Smooth muscle cell (in vitro differentiated cells): ENCODE measurements around the gene ABI1. TPM values are rescaled to one million over a fixed set of nuclear protein-coding genes. Genes with fewer than 3 reads are reported as not detected.

Experiments
- DNase-seq: peaks from one replicate; lab custom pipeline; 2025; ENCODE audit not compliant: unreplicated experiment; lab: John Stamatoyannopoulos, UW
- H2AFZ ChIP-seq: fragments of 200-600 bp; sonication (generic); 2 replicates; pipeline ENCODE4 v1.6.0; 2016; ENCODE audit warnings: antibody characterized with exemption, low read depth, mild to moderate bottlenecking
- H3F3A ChIP-seq: fragments of 200-600 bp; sonication (generic); 2 replicates; pipeline ENCODE4 v1.6.0; 2017; ENCODE audit warnings: antibody characterized with exemption, low read depth
- H3K27ac ChIP-seq: fragments of 200-600 bp; sonication (generic); 2 replicates; pipeline ENCODE4 v1.5.1; 2016; ENCODE audit warnings: low read depth, mild to moderate bottlenecking
- H3K27me3 ChIP-seq: fragments of 200-600 bp; sonication (generic); 2 replicates; pipeline ENCODE4 v1.6.1; 2016; ENCODE audit warnings: low read depth, mild to moderate bottlenecking
- H3K36me3 ChIP-seq: fragments of 200-600 bp; sonication (generic); 2 replicates; pipeline ENCODE4 v1.5.1; 2016; ENCODE audit warnings: low read depth
- H3K4me1 ChIP-seq: fragments of 200-600 bp; sonication (generic); 2 replicates; pipeline ENCODE4 v1.5.1; 2016; ENCODE audit warnings: low read depth
- H3K4me2 ChIP-seq: fragments of 200-600 bp; sonication (generic); 2 replicates; pipeline ENCODE4 v1.6.0; 2016; ENCODE audit warnings: mild to moderate bottlenecking
- H3K4me3 ChIP-seq: fragments of 200-600 bp; sonication (generic); 2 replicates; pipeline ENCODE4 v1.5.1; 2016; ENCODE audit warnings: mild to moderate bottlenecking
- H3K79me2 ChIP-seq: fragments of 200-600 bp; sonication (generic); 2 replicates; pipeline ENCODE4 v1.6.0; 2016; ENCODE audit warnings: low read depth, mild to moderate bottlenecking
- H3K9ac ChIP-seq: fragments of 200-600 bp; sonication (generic); 2 replicates; pipeline ENCODE4 v1.6.0; 2016; ENCODE audit warnings: low read depth
- H3K9me3 ChIP-seq: fragments of 200-600 bp; sonication (generic); replicated peaks from 2 replicates; pipeline ENCODE4 v1.5.1; 2016; ENCODE audit warnings: low read depth
- H4K20me1 ChIP-seq: fragments of 200-600 bp; sonication (generic); 2 replicates; pipeline ENCODE4 v1.6.0; 2016; ENCODE audit warnings: low read depth
- CTCF ChIP-seq: fragments of 200-600 bp; sonication (generic); IDR thresholded peaks from 2 replicates; pipeline ENCODE4 v1.5.1; 2017; ENCODE audit warnings: borderline replicate concordance, mild to moderate bottlenecking, antibody characterized with exemption; ENCODE audit not compliant: insufficient read depth, poor library complexity, severe bottlenecking
- whole genome bisulfite sequencing: methylation state at CpG from one replicate; pipeline ENCODE4 v1.1.7; 2016; ENCODE audit warnings: low lambda C conversion rate; 5-methylcytosine and 5-hydroxymethylcytosine counted together
- polyA plus RNA-seq: library from polyadenylated mRNA; unstranded; fragments of >200 nt; fragmentation: Nextera tagmentation; extraction: Ambion mirVana; gene quantifications from 2 replicates; pipeline ENCODE4 v1.2.1, GENCODE V29; 2016
- total RNA-seq: library from RNA; depleted of rRNA; stranded (reverse); fragments of >200 nt; gene quantifications from 2 replicates; pipeline ENCODE4 v1.2.3, GENCODE V29; 2014

ABI1 gene
- total and polyA plus RNA-seq, 2 experiments from 2014 or later: 40.3 to 51.4 TPM

GRCh38 chr10:26703096-26703495 is 157.7 kb downstream of the ABI1 start:
- Histone ChIP-seq H2AFZ (no peak overlapping the region), H3K79me2 (peaks cover 44% of the 10 kb centered on the region), H3K4me2 (no peak overlapping the region), H4K20me1 (no peaks in the 10 kb centered on the region), H3F3A (no peaks in the 10 kb centered on the region), H3K9ac (no peak overlapping the region), H3K9me3 (no peaks in the 10 kb centered on the region), H3K27me3 (no peaks in the 10 kb centered on the region), H3K27ac (no peak overlapping the region), H3K4me3 (no peak overlapping the region), H3K4me1 (peaks cover 8% of the 10 kb centered on the region), H3K36me3 (no peaks in the 10 kb centered on the region)
- 90% methylated on average over 4 of the region's 4 CpGs for WGBS
- DNase-seq: no peak
- TF ChIP-seq CTCF: no peak

GRCh38 chr10:26700884-26701630 is 159.7 kb downstream of the ABI1 start:
- Histone ChIP-seq H3K9ac (no peak overlapping the region), H3F3A (peaks cover 6% of the 10 kb centered on the region), H4K20me1 (no peaks in the 10 kb centered on the region), H3K4me3 (no peak overlapping the region), H3K4me1 (peaks cover 13% of the 10 kb centered on the region), H3K9me3 (no peaks in the 10 kb centered on the region), H3K79me2 (peaks cover 48% of the 10 kb centered on the region), H3K4me2 (no peak overlapping the region), H3K27me3 (no peaks in the 10 kb centered on the region), H3K36me3 (no peaks in the 10 kb centered on the region), H2AFZ (no peak overlapping the region), H3K27ac (no peak overlapping the region)
- 79% methylated on average over 4 of the region's 4 CpGs for WGBS
- no peak for TF ChIP-seq CTCF
- DNase-seq: no peak

DNA sequence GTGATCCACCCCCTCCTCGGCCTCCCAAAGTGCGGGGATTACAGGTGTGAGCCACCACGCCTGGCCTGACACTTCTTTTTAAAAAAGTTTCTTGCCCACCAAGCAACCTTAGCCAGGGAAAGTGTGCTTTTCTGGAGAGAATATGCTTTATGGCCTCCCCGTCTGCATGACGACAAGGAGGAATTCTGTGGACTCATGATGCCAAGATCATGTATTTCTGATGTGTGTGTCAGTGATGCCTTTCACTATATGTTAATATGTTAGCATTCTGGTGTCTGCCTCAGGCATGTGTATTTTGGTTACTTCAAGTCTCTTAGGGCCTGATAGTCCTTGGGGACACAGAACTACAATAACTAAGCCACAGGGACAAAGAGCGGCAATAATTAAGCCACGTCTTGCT is 161.1 kb downstream of the ABI1 start:
- no peaks in the 10 kb centered on the region for H4K20me1 ChIP-seq

More for the DNA sequence above, 161.1 kb downstream of the ABI1 start:
- no peak for DNase-seq
- 99% methylated on average over 7 of the region's 7 CpGs for WGBS
- no peaks in the 10 kb centered on the region for H3K27me3 ChIP-seq
- no peak for TF ChIP-seq CTCF
- peaks cover 48% of the 10 kb centered on the region for H3K79me2 ChIP-seq
- no peak overlapping the region for H3K27ac ChIP-seq
- no peak overlapping the region for H3K4me3 ChIP-seq
- no peak overlapping the region for H3K9ac ChIP-seq
- peaks cover 13% of the 10 kb centered on the region for H3K4me1 ChIP-seq
- H3K36me3 ChIP-seq: no peaks in the 10 kb centered on the region
- no peaks in the 10 kb centered on the region for H3K9me3 ChIP-seq
- no peak overlapping the region for H3K4me2 ChIP-seq
- H3F3A ChIP-seq: peaks cover 6% of the 10 kb centered on the region
- no peak overlapping the region for H2AFZ ChIP-seq
